ENCODE results near the gene SLC30A4.
"Not testable (repeated sequence)": the region's sequence is repeated elsewhere in the genome, so short reads cannot be mapped to it uniquely, and the experiment has no call there.

Gene SLC30A4

GRCh38 chr15:45507143-45507542 lies 15.4 kb downstream of the SLC30A4 start:
- not testable (repeated sequence) for DNase-seq

DNA sequence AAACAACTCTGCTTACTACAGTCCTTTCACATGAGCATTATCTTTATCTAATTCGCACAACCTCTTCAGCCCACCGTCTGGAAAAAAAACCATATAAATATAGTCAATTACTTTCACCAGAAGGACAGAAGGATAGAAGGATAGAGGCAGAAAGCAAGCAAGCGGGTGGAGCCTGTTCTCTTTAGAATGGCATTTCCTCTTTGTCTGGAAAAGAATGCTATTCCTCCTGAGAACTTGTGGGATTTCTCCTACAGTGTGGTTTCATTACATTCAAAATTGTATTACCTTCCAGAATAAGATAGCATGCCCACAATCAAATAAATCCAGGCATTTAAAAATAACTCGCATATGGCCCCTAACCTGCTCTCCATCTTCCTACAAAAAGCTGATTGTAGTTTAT lies 23.1 kb downstream of the SLC30A4 start:
- no peak for DNase-seq

DNA sequence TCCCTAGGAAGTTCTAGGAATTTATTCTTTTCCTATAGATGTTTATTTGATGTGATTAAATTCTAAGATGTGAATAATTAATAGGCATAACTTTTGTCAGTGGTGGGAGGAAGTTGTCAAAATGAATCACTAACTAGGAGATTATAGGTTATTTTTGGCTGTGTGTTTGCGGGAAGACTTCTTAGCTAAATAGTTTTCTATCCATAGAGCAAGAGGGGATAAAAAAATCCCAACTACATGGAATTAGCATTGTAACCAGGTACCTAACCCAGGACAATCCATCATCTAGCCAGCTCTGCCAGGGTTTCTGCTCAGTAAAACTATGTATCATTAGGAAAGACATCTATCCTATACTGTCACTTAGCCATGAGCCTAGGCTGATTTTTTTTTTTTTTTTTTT lies 23.9 kb downstream of the SLC30A4 start:
- DNase-seq, result no peak

DNA sequence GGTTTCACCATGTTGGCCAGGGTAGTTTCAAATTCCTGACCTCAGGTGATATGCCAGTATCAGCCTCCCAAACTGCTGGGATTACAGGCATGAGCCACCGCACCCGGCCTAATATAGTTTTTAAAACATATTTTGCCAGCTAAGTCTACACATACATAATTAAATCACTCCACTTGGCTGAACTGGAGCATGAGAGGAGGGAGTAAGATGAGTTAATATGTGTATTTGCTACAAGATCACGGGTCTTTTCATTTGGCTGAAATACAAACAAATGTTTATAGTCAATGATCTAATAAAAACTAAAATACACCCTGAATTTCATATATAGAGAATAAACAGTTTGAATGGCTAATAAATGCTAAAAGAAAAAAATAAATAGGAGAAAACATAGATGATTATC lies 25.3 kb downstream of the SLC30A4 start:
- no peak for DNase-seq

GRCh38 chr15:45496658-45497057 lies 25.9 kb downstream of the SLC30A4 start:
- no peak for DNase-seq

DNA sequence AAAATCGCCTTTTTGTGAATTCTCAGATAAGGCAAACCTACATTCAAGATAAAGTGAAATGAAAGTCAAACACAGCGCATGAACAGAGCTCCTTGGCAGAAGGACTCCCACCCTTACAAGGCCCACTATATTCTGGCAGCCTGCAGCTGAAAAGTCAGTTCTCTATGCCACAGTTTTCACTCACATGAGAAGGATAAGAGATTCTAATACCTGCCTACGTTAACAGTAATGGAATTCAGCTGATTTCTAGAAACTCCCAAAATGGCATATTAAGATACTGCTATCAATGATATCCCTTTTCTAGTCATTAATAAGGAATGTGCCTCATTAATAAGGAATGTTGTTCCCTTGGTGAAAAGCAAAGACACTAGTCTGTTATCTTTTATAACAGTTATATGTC lies 27.0 kb downstream of the SLC30A4 start:
- no peak for DNase-seq

GRCh38 chr15:45489690-45490238 lies 32.8 kb downstream of the SLC30A4 start:
- no peak for DNase-seq

GRCh38 chr15:45486317-45486716 lies 36.2 kb downstream of the SLC30A4 start:
- no peak for DNase-seq

GRCh38 chr15:45481135-45481534 lies 41.4 kb downstream of the SLC30A4 start:
- DNase-seq, result no peak

DNA sequence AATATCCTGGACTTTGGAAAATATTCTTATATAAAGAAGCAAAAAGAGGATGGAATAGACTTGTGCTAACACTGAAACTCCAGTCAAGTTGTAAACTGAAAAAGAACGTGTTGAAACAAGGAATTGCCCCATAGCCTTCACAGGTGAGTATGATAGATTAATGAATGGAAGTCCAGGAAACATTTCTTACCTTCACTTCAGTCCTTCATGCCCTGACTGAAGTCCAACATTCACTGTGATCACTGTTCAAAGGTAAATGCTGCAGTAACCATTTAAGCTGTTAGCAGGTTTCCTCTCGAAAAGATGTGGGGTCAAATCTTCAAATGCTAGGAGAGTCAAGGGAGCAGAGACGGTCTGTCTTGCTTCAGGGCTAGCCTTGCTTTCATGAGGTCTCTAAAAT lies 46.1 kb downstream of the SLC30A4 start:
- no peak for DNase-seq

DNA sequence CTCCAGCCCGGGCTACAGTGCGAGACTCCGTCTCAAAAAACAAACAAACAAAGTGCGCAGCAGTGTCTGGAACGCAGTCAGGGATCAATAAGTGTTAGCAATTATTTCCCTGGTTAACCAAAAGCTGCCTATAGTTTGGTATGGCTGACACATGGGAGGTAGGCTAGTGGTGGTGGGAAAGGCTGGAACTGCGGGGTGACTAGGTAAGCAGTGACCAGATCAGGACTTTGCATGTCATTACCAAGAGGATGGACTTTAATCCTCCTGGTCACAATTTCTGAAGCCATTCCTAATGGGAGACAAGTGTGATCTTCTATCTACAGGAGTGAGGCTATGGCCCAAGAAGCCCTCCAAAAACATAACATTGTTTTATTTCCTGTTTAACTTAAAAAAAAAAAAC lies 47.8 kb downstream of the SLC30A4 start:
- DNase-seq, result no peak

DNA sequence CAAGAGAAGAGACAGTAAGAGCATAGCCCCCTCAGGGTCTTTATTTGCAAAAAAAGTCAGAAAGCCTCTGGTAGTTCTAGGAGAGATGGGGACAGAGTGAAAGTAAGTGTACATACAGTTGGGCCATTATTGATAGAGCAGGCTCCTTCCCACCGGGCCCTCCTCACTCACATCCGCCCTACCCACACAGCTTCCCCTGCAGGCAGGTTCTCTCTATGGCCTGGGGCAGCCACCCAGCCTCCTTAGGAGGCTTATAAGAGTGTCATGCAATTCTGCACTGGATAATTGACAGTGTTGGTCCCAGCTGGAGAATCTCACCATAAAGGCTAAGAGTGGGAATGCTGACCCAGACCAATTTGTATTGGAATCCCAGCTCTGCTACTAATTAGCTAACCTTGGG lies 49.5 kb downstream of the SLC30A4 start:
- no peak for DNase-seq

GRCh38 chr15:45471151-45471550 lies 51.4 kb downstream of the SLC30A4 start:
- no peak for DNase-seq

DNA sequence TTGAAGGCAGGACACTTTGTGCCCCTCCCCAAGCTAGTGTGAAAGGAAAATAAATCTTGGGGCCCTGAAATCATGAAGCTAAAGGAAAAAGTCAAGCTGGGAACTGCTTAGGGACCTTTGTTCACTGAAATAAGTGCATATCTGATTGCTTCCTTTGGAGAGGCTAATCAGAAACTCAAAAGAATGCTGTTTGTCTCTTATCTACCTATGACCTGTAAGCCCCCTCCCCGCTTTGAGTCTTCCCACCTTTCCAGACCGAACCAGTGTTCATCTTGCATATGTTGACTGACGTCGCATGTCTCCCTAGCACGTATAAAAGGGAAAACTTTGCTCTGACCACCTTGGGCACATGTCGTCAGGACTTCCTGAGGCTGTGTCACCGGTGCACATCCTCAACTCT lies 53.1 kb downstream of the SLC30A4 start:
- DNase-seq, result no peak

GRCh38 chr15:45469027-45469426 lies 53.5 kb downstream of the SLC30A4 start:
- no peak for DNase-seq

- DNase-seq, result no peak
Observed at GRCh38 chr15:45468294-45468693, 54.3 kb downstream of the SLC30A4 start.

DNA sequence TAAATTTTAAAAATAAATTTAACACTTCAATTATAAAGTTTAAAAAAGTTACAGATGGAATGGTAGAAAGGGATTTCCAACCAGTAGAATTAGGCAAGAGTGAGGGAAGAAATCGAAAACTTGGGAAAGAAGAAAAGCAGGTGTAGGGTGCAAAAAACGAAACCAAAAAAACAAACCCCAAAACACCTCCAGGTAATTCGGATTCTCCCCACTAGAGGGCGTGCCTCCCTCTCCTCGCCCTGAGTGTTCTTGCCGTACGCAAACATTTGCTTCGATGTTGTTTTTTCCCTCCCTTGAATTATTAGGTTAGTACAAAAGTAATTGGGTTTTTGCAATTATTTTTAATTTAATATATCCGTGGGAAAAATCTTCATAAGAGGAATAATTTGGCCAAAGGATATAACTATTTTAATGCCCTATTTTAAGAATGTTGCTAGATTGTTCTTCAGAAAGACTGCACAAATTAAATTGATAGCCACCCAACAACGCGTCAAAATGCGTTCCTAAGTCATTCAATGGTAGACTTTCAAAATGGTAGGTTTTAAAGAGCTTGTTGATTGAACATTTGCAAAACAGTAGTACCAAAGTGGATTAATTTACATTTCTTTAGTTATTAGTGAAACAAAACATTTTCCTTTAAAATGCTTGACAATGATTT lies 63.7 kb downstream of the SLC30A4 start:
- no peak for DNase-seq

DNA sequence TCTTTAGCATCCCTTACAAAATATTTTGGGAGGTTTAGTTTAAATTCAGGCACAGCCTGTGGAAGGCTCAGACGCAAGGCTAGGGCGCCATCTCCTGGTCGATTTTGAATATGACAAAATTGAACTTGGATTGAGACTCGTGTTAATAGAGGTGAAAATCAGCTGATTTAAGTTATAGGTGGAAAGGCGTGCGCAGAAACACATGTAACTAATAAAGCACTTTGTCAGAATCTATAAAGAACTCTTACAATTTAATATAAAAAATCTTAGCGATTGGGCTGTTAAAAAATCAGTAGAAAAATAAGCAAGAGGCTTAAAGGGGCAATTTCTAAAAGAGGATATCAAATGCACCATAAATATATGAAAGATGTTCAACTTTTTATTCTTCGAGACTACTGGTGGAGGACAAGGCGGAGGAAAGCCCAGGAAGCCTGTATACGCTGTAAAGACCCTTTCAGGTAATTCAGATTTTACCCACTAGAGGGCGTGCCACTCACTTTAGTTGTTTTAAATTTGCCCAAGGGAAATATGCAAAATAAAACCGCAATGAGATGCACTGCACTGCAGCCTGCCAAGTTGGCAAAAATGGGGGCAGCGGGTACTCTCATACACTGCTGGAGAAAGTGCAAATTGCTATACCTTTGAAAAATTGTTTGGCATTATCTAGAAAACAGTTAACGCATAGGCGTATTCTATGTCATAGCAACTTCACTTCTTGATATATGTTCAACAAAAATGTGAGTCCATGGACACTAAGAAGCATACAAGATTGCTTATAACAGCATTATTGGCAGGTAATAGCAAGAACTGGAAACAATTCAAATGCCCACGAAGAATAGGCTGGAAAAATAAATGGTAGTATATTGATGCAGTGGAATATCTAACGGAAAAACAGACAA lies 64.7 kb downstream of the SLC30A4 start:
- no peak for DNase-seq

- no peak for DNase-seq
Observed at GRCh38 chr15:45457220-45457619, 65.3 kb downstream of the SLC30A4 start.

DNA sequence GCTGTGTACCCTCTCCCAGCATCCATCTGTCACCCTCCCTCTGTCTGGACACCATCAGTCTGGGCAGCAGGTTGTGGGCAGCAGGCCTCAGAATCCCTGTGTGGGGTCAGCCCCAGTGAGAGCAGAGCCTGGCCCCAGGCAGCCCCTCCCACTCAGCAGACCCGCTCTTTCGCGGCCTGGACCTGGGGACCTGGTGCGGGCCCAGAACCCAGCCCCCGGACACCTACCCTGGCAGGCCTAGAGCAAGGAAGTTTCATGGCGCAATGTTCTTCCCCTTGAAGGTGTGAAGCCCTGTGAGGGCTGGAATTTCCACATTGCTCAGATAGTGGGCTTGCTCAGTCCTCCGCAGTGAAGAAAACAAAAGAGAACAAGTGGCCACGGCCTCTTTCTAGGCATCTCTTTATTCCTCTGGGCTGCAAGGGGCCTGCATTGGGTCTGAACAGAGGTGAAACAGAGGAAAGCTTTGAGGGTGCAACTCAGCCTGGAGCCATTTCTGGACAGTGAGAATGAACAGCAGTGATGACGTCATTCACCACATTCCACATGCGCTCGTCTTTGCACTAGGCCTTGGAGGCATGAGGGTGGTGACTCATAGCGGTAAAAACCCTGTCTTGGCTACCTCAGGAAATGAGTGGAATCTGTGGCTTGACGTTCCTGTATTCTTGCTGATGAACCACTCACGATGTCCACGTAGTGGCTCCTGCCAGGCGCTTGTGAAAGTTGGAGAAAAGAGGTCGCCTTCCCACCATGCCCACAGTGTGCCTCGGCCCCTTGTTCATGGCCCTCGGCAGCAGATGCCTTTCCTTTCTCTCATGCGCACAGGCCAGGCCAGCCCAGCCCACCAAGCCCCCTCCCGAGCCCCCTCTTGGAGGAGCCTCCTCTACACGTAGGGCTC lies 66.1 kb downstream of the SLC30A4 start:
- DNase-seq, result peak; percentile 26

- DNase-seq, result peak; percentile 22
Observed at GRCh38 chr15:45454814-45455213, 67.7 kb downstream of the SLC30A4 start.

GRCh38 chr15:45451265-45451664 lies 71.3 kb downstream of the SLC30A4 start:
- no peak for DNase-seq
